ENCODE measurements around the gene TMC5.

The TMC5 gene

GRCh38 chr16:19439483-19439882, 21.8 kb downstream of the TMC5 start:
- no peaks in the 10 kb centered on the region for H3K36me3 ChIP-seq

GRCh38 chr16:19443659-19444058, 26.0 kb downstream of the TMC5 start:
- Histone ChIP-seq H3K9me3 (replicated peaks in 1 of 11) (peaks cover 0 to 7% (median 0%) of the 10 kb centered on the region in 11 experiments; a peak in 3 of 22 replicates), H4K20me1 (no peaks in the 10 kb centered on the region), H3K4me3 (no peak overlapping the region), H3K36me3 (no peaks in the 10 kb centered on the region), H3K9ac (no peak overlapping the region), H3K4me1 (no peaks in the 10 kb centered on the region), H3K4me2 (no peak overlapping the region), H3K27ac (no peak overlapping the region), H3K27me3 (no peaks in the 10 kb centered on the region)
- no peak for TF ChIP-seq Cebpa-rat (IDR thresholded peaks at IDR 0.05)

More at GRCh38 chr16:19439483-19439882, 21.8 kb downstream of the TMC5 start:
- Histone ChIP-seq H3K4me3 (no peak overlapping the region), H4K20me1 (no peaks in the 10 kb centered on the region), H3K27me3 (no peaks in the 10 kb centered on the region), H3K4me2 (no peak overlapping the region), H3K4me1 (no peaks in the 10 kb centered on the region; a peak in 1 of 20 replicates), H3K9ac (no peak overlapping the region), H3K9me3 (replicated peaks in 1 of 11) (no peaks in the 10 kb centered on the region), H3K27ac (no peak overlapping the region)
- TF ChIP-seq Cebpa-rat (IDR thresholded peaks at IDR 0.05), result no peak

GRCh38 chr16:19446300-19446846, 28.7 kb downstream of the TMC5 start:
- Histone ChIP-seq H3K36me3 (no peaks in the 10 kb centered on the region), H4K20me1 (no peaks in the 10 kb centered on the region), H3K4me3 (no peak overlapping the region), H3K27ac (no peak overlapping the region), H3K9me3 (replicated peaks in 1 of 11) (peaks cover 0 to 7% (median 0%) of the 10 kb centered on the region in 11 experiments; a peak in 3 of 22 replicates), H3K27me3 (no peaks in the 10 kb centered on the region), H3K4me1 (no peaks in the 10 kb centered on the region), H3K4me2 (no peak overlapping the region), H3K9ac (no peak overlapping the region)
- no peak for TF ChIP-seq Cebpa-rat (IDR thresholded peaks at IDR 0.05)

GRCh38 chr16:19446886-19447285, 29.2 kb downstream of the TMC5 start:
- Histone ChIP-seq H4K20me1 (no peaks in the 10 kb centered on the region), H3K27ac (no peak overlapping the region), H3K4me1 (no peaks in the 10 kb centered on the region), H3K4me2 (no peak overlapping the region), H3K9ac (no peak overlapping the region), H3K27me3 (no peaks in the 10 kb centered on the region), H3K9me3 (replicated peaks in 1 of 11) (peaks cover 0 to 7% (median 0%) of the 10 kb centered on the region in 11 experiments; a peak in 3 of 22 replicates), H3K4me3 (no peak overlapping the region), H3K36me3 (no peaks in the 10 kb centered on the region)
- TF ChIP-seq Cebpa-rat (IDR thresholded peaks at IDR 0.05), result no peak

- peaks cover 0 to 7% (median 0%) of the 10 kb centered on the region in 11 experiments; a peak in 3 of 22 replicates for H3K9me3 ChIP-seq (replicated peaks in 1 of 11)
- no peaks in the 10 kb centered on the region for H4K20me1 ChIP-seq
- H3K4me2 ChIP-seq, result no peak overlapping the region
- no peak for TF ChIP-seq Cebpa-rat (IDR thresholded peaks at IDR 0.05)
- H3K4me1 ChIP-seq, result no peaks in the 10 kb centered on the region
- H3K36me3 ChIP-seq, result no peaks in the 10 kb centered on the region
- no peaks in the 10 kb centered on the region for H3K27me3 ChIP-seq
- H3K9ac ChIP-seq, result no peak overlapping the region
- H3K27ac ChIP-seq, result no peak overlapping the region
- H3K4me3 ChIP-seq, result no peak overlapping the region
Measured at GRCh38 chr16:19450186-19450585, 32.5 kb downstream of the TMC5 start.

- Histone ChIP-seq H3K36me3 (no peaks in the 10 kb centered on the region), H3K4me1 (no peaks in the 10 kb centered on the region), H3K9ac (no peak overlapping the region), H3K27ac (no peak overlapping the region), H3K4me2 (no peak overlapping the region), H3K9me3 (replicated peaks in 1 of 11) (no peaks in the 10 kb centered on the region), H3K27me3 (no peaks in the 10 kb centered on the region), H4K20me1 (no peaks in the 10 kb centered on the region), H3K4me3 (no peak overlapping the region)
- no peak for TF ChIP-seq Cebpa-rat (IDR thresholded peaks at IDR 0.05)
Measured at GRCh38 chr16:19458722-19459379, 41.2 kb downstream of the TMC5 start.

GRCh38 chr16:19460397-19460796, 42.7 kb downstream of the TMC5 start:
- Histone ChIP-seq H3K9me3 (replicated peaks in 1 of 11) (no peaks in the 10 kb centered on the region), H3K4me3 (no peak overlapping the region), H4K20me1 (no peaks in the 10 kb centered on the region), H3K27me3 (no peaks in the 10 kb centered on the region), H3K4me1 (no peaks in the 10 kb centered on the region), H3K9ac (no peak overlapping the region), H3K27ac (no peak overlapping the region), H3K36me3 (no peaks in the 10 kb centered on the region), H3K4me2 (no peak overlapping the region)
- no peak for TF ChIP-seq Cebpa-rat (IDR thresholded peaks at IDR 0.05)

- Histone ChIP-seq H3K4me2 (no peak overlapping the region), H3K27ac (no peak overlapping the region)
Measured at GRCh38 chr16:19463468-19464315, 46.0 kb downstream of the TMC5 start.

GRCh38 chr16:19468300-19468699, 50.6 kb downstream of the TMC5 start:
- no peak for TF ChIP-seq Cebpa-rat (IDR thresholded peaks at IDR 0.05)
- Histone ChIP-seq H3K4me3 (no peak overlapping the region), H3K4me2 (no peak overlapping the region), H3K27me3 (no peaks in the 10 kb centered on the region), H3K9me3 (replicated peaks in 1 of 11) (no peaks in the 10 kb centered on the region), H3K9ac (no peak overlapping the region), H3K4me1 (no peaks in the 10 kb centered on the region), H3K36me3 (no peaks in the 10 kb centered on the region), H4K20me1 (no peaks in the 10 kb centered on the region), H3K27ac (no peak overlapping the region)

More at GRCh38 chr16:19463468-19464315, 46.0 kb downstream of the TMC5 start:
- Histone ChIP-seq H3K36me3 (no peaks in the 10 kb centered on the region), H3K4me1 (no peaks in the 10 kb centered on the region), H3K9ac (no peak overlapping the region), H3K27me3 (no peaks in the 10 kb centered on the region), H3K9me3 (replicated peaks in 1 of 11) (no peaks in the 10 kb centered on the region), H4K20me1 (no peaks in the 10 kb centered on the region), H3K4me3 (no peak overlapping the region)
- TF ChIP-seq Cebpa-rat (IDR thresholded peaks at IDR 0.05), result no peak

Data from BLaER1 treated with 17β-estradiol and CSF1 and Interleukin-3, amounts not matched to agents 10 nM and 100 nM (cell line).